PC-3 (cell line): ENCODE data around the gene EXD3.

Experiments
- CTCF ChIP-seq: fragments of 300-600 bp; sonication (generic); conservative IDR thresholded peaks from 2 replicates; pipeline ENCODE4 v1.5.1; 2017; ENCODE audit warnings: antibody characterized with exemption, low read depth, mild to moderate bottlenecking, low read length
- EZH2 ChIP-seq: fragments of 300-600 bp; sonication (generic); IDR thresholded peaks from one replicate; pipeline ENCODE4 v1.6.1; 2017; ENCODE audit warnings: antibody characterized with exemption, mild to moderate bottlenecking, low read length; ENCODE audit not compliant: unreplicated experiment
- EZH2phosphoT487 ChIP-seq: fragments of 300-600 bp; sonication (generic); IDR thresholded peaks from 2 replicates; pipeline ENCODE4 v1.6.1; 2018; ENCODE audit warnings: mild to moderate bottlenecking, antibody characterized with exemption, low read length, borderline replicate concordance

GRCh38 chr9:137465720-137466388 is 42.9 kb upstream of the EXD3 start:
- no peak for TF ChIP-seq CTCF
- TF ChIP-seq EZH2 = no peak
- TF ChIP-seq EZH2phosphoT487 = no peak
